ENCODE results near the gene GNB1L. TPM values are rescaled to one million over a fixed set of nuclear protein-coding genes. Genes with fewer than 3 reads are reported as not detected.

GNB1L gene
- total and polyA plus RNA-seq, 9 of the 15 experiments (the other 6 are each of a cell fraction or from before 2014, with no cell fraction given) = 0.56 to 50.5 (median 10.2) TPM

GRCh38 chr22:19766511-19767426 is 87.9 kb downstream of the GNB1L start (continued):
- TF ChIP-seq, protein P1, sequence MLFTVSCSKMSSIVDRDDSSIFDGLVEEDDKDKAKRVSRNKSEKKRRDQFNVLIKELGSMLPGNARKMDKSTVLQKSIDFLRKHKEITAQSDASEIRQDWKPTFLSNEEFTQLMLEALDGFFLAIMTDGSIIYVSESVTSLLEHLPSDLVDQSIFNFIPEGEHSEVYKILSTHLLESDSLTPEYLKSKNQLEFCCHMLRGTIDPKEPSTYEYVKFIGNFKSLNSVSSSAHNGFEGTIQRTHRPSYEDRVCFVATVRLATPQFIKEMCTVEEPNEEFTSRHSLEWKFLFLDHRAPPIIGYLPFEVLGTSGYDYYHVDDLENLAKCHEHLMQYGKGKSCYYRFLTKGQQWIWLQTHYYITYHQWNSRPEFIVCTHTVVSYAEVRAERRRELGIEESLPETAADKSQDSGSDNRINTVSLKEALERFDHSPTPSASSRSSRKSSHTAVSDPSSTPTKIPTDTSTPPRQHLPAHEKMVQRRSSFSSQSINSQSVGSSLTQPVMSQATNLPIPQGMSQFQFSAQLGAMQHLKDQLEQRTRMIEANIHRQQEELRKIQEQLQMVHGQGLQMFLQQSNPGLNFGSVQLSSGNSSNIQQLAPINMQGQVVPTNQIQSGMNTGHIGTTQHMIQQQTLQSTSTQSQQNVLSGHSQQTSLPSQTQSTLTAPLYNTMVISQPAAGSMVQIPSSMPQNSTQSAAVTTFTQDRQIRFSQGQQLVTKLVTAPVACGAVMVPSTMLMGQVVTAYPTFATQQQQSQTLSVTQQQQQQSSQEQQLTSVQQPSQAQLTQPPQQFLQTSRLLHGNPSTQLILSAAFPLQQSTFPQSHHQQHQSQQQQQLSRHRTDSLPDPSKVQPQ (CRISPR knock-in tag; IDR thresholded peaks at IDR 0.05; ENCODE audit: borderline replicate concordance) = no peak
- no peak for TF ChIP-seq ZNF395 (CRISPR knock-in tag; IDR thresholded peaks at IDR 0.05)
- no peak for TF ChIP-seq SMARCB1 (IDR thresholded peaks at IDR 0.05; ENCODE audit: insufficient read length, low read depth)
- no peak for TF ChIP-seq POLR3G (IDR thresholded peaks at IDR 0.05; ENCODE audit: extremely low read depth, insufficient read length, insufficient replicate concordance)
- no peak for TF ChIP-seq ZNF324 (CRISPR knock-in tag; IDR thresholded peaks at IDR 0.05)
- TF ChIP-seq E4F1 (CRISPR knock-in tag; IDR thresholded peaks at IDR 0.05; ENCODE audit: borderline replicate concordance) = no peak
- no peak for TF ChIP-seq ZNF224 (CRISPR knock-in tag; IDR thresholded peaks at IDR 0.05)
- TF ChIP-seq NELFE (IDR thresholded peaks at IDR 0.05; ENCODE audit: insufficient read depth, insufficient read length) = no peak
- no peak for TF ChIP-seq CREB3L1 (IDR thresholded peaks at IDR 0.05; ENCODE audit: borderline replicate concordance, low read depth)
- no peak for TF ChIP-seq JUNB (CRISPR knock-in tag; conservative IDR thresholded peaks at IDR 0.05)
- TF ChIP-seq PHB2 (IDR thresholded peaks at IDR 0.05; ENCODE audit: low read depth) = no peak
- TF ChIP-seq, protein P2, sequence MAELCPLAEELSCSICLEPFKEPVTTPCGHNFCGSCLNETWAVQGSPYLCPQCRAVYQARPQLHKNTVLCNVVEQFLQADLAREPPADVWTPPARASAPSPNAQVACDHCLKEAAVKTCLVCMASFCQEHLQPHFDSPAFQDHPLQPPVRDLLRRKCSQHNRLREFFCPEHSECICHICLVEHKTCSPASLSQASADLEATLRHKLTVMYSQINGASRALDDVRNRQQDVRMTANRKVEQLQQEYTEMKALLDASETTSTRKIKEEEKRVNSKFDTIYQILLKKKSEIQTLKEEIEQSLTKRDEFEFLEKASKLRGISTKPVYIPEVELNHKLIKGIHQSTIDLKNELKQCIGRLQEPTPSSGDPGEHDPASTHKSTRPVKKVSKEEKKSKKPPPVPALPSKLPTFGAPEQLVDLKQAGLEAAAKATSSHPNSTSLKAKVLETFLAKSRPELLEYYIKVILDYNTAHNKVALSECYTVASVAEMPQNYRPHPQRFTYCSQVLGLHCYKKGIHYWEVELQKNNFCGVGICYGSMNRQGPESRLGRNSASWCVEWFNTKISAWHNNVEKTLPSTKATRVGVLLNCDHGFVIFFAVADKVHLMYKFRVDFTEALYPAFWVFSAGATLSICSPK (IDR thresholded peaks at IDR 0.05; ENCODE audit: borderline replicate concordance) = no peak
- TF ChIP-seq ETV1 (tag; conservative IDR thresholded peaks at IDR 0.05; ENCODE audit: low read depth) = no peak; the same call in 1 of the 2 replicates
- TF ChIP-seq ZNF785 (CRISPR knock-in tag; IDR thresholded peaks at IDR 0.05) = no peak
- no peak for TF ChIP-seq XRCC4 (IDR thresholded peaks at IDR 0.05; ENCODE audit: extremely low read depth, insufficient read depth, insufficient read length)
- 0 out of 2 replicates have a peak, but pooled peaks have one; percentile 16 for TF ChIP-seq EP300 (IDR thresholded peaks at IDR 0.05; ENCODE audit: low read length)
- TF ChIP-seq MCM5 (IDR thresholded peaks at IDR 0.05; ENCODE audit: low read depth) = no peak
